KMS-11 (cell line): ENCODE results near the gene OLFML1.

Experiments
- H2AFZ ChIP-seq: fragments of 200-600 bp; sonication (generic); 2 replicates; pipeline ENCODE4 v1.6.1; 2016; ENCODE audit warnings: antibody characterized with exemption, mixed run types, low read depth
- H3K27ac ChIP-seq: fragments of 200-600 bp; sonication (generic); 2 replicates; pipeline ENCODE4 v1.6.1; 2016; ENCODE audit warnings: mild to moderate bottlenecking, mixed run types
- H3K27me3 ChIP-seq: fragments of 200-600 bp; sonication (generic); 2 replicates; pipeline ENCODE4 v1.6.1; 2017; ENCODE audit warnings: mild to moderate bottlenecking, low read depth, mixed run types, moderate library complexity; ENCODE audit not compliant: insufficient read depth
- H3K36me3 ChIP-seq: fragments of 200-600 bp; sonication (generic); 2 replicates; pipeline ENCODE4 v1.6.1; 2017; ENCODE audit warnings: mild to moderate bottlenecking, mixed run types; ENCODE audit not compliant: insufficient read depth
- H3K4me1 ChIP-seq: fragments of 200-600 bp; sonication (generic); 2 replicates; pipeline ENCODE4 v1.6.1; 2016; ENCODE audit warnings: mild to moderate bottlenecking, low read depth, mixed run types; ENCODE audit not compliant: poor library complexity, severe bottlenecking
- H3K4me2 ChIP-seq: fragments of 200-600 bp; sonication (generic); 2 replicates; pipeline ENCODE4 v1.7.0; 2016; ENCODE audit warnings: mild to moderate bottlenecking, mixed run types
- H3K4me3 ChIP-seq: fragments of 200-600 bp; sonication (generic); IDR thresholded peaks from 2 replicates; pipeline ENCODE4 v1.6.1; 2017; ENCODE audit warnings: low read depth, low read length, mixed read lengths; ENCODE audit not compliant: insufficient read depth
- H3K79me2 ChIP-seq: fragments of 200-600 bp; sonication (generic); 2 replicates; pipeline ENCODE4 v1.6.1; 2016; ENCODE audit warnings: low read depth, mixed run types; ENCODE audit not compliant: insufficient read depth
- H3K9ac ChIP-seq: fragments of 200-600 bp; sonication (generic); 2 replicates; pipeline ENCODE4 v1.6.1; 2016; ENCODE audit warnings: mild to moderate bottlenecking, mixed run types
- H4K20me1 ChIP-seq: fragments of 200-600 bp; sonication (generic); 2 replicates; pipeline ENCODE4 v1.6.1; 2016; ENCODE audit warnings: mild to moderate bottlenecking, mixed run types; ENCODE audit not compliant: insufficient read depth
- CTCF ChIP-seq: fragments of 200-600 bp; sonication (generic); conservative IDR thresholded peaks from 2 replicates; pipeline ENCODE4 v1.6.1; 2017; ENCODE audit warnings: low read depth, mild to moderate bottlenecking, antibody characterized with exemption, low read length, moderate library complexity, mixed read lengths

OLFML1 gene

GRCh38 chr11:7489376-7489775 is 4.1 kb downstream of the OLFML1 start:
- Histone ChIP-seq H3K79me2 (no peaks in the 10 kb centered on the region), H3K9ac (no peak overlapping the region), H3K27ac (no peak overlapping the region), H3K4me2 (no peak overlapping the region), H2AFZ (no peak overlapping the region), H4K20me1 (no peaks in the 10 kb centered on the region), H3K4me3 (no peak overlapping the region), H3K36me3 (no peaks in the 10 kb centered on the region), H3K4me1 (no peaks in the 10 kb centered on the region), H3K27me3 (no peaks in the 10 kb centered on the region)
- no peak for TF ChIP-seq CTCF

DNA sequence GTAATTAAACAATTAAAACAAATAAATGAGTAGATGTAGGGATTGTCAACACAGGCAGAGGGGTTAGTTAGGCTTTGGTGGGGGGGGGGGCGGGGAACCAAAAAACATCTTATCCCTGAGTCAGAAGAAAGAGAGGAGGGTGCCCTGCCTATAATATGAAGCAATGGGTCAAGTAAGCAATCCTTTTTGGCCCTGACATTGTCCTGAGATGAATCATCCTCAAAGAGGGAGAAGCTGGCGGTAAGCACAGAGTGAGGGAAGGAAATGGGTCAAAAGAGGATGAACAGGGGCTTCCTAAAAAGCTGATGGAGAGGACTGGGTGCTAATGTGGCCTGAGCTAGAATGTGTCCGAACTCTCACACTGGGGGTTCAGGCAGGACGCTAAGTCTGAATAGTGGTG is 4.7 kb downstream of the OLFML1 start:
- no peaks in the 10 kb centered on the region for H3K27me3 ChIP-seq
- no peak overlapping the region for H2AFZ ChIP-seq
- no peak overlapping the region for H3K4me3 ChIP-seq
- no peaks in the 10 kb centered on the region for H4K20me1 ChIP-seq
- H3K4me1 ChIP-seq = no peaks in the 10 kb centered on the region
- H3K4me2 ChIP-seq = no peak overlapping the region
- H3K79me2 ChIP-seq = no peaks in the 10 kb centered on the region
- no peak for TF ChIP-seq CTCF
- H3K27ac ChIP-seq = no peak overlapping the region
- no peaks in the 10 kb centered on the region for H3K36me3 ChIP-seq
- no peak overlapping the region for H3K9ac ChIP-seq

GRCh38 chr11:7490535-7490934 is 5.2 kb downstream of the OLFML1 start:
- Histone ChIP-seq H3K9ac (no peak overlapping the region), H3K27ac (no peak overlapping the region), H2AFZ (no peak overlapping the region), H3K27me3 (no peaks in the 10 kb centered on the region), H3K4me1 (no peaks in the 10 kb centered on the region), H3K79me2 (no peaks in the 10 kb centered on the region), H3K4me3 (no peak overlapping the region), H3K4me2 (no peak overlapping the region), H3K36me3 (no peaks in the 10 kb centered on the region), H4K20me1 (no peaks in the 10 kb centered on the region)
- TF ChIP-seq CTCF = no peak

DNA sequence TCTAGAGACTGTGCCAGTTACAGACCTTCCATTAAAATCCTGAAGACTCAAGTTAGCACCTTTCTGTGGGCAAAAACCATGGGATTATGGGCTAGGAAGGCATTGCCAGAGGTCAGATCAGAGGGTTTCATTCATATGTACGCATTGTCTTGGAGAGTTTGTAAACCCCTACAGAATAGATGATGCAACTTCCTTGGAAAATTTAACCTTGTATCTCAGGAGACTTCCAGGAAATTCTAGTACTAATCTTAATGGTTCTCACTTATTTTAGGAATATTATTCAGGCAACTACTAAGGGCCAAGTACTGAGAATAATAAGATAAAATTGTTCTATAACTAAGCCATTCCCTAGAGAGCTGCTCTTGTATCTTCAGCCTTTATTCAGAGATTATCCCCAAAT is 6.9 kb downstream of the OLFML1 start:
- no peaks in the 10 kb centered on the region for H3K27me3 ChIP-seq

More for the DNA sequence above, 6.9 kb downstream of the OLFML1 start:
- Histone ChIP-seq H3K4me1 (no peaks in the 10 kb centered on the region), H3K27ac (no peak overlapping the region), H3K4me3 (no peak overlapping the region), H3K36me3 (no peaks in the 10 kb centered on the region), H3K79me2 (no peaks in the 10 kb centered on the region), H2AFZ (no peak overlapping the region), H4K20me1 (no peaks in the 10 kb centered on the region), H3K4me2 (no peak overlapping the region), H3K9ac (no peak overlapping the region)
- no peak for TF ChIP-seq CTCF
